HEK293T (cell line): ENCODE data around the gene LRRC4C.

ENCODE experiments used
- CTBP1 ChIP-seq: fragments of 450-650 bp; IDR thresholded peaks from 2 replicates; pipeline ENCODE4 v1.6.1; 2016; ENCODE audit warnings: borderline replicate concordance
- FOXK2 ChIP-seq: fragments of 450-650 bp; IDR thresholded peaks from 2 replicates; pipeline ENCODE4 v1.6.1; 2016; ENCODE audit warnings: mild to moderate bottlenecking
- FOXM1 ChIP-seq: fragments of 450-650 bp; IDR thresholded peaks from 2 replicates; pipeline ENCODE4 v1.6.1; 2017; ENCODE audit warnings: mild to moderate bottlenecking, borderline replicate concordance
- L3MBTL2 ChIP-seq: fragments of 450-650 bp; conservative IDR thresholded peaks from 2 replicates; pipeline ENCODE4 v1.6.1; 2016; ENCODE audit warnings: mild to moderate bottlenecking
- NFRKB ChIP-seq: fragments of 450-650 bp; IDR thresholded peaks from 2 replicates; pipeline ENCODE4 v1.6.1; 2016; ENCODE audit warnings: mild to moderate bottlenecking, moderate library complexity
- SP1 ChIP-seq: fragments of 450-650 bp; IDR thresholded peaks from 2 replicates; pipeline ENCODE4 v1.6.1; 2017
- SUZ12 ChIP-seq: fragments of 450-650 bp; IDR thresholded peaks from 2 replicates; pipeline ENCODE4 v1.6.1; 2016; ENCODE audit warnings: mild to moderate bottlenecking
- TARDBP ChIP-seq: fragments of 450-650 bp; IDR thresholded peaks from 2 replicates; pipeline ENCODE4 v1.6.1; 2016

DNA sequence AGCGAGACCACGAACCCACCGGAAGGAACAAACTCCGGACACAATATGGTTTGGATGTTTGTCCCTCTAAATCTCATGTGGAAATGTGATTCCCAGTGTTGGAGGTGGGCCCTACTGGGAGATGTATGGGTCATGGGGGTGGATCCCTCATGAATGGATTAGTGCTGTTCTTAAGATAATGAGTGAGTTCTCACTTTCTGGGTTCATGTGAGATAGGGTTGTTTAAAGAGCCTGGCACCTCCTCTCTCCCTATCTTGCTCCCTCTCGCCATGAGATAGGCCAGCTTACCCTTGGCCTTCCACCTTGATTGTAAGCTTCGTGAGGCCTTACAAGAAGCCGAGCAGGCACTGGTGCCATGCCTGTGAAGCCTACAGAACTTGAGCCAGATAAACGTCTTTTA lies 184.6 kb downstream of the LRRC4C start:
- TF ChIP-seq SUZ12 (no peak), SP1 (no peak), NFRKB (no peak), TARDBP (no peak), CTBP1 (no peak), FOXK2 (no peak), FOXM1 (no peak), L3MBTL2 (no peak)
